WTC11 (cell line): Measurements from ENCODE around the gene CTIF. TPM values are rescaled to one million over a fixed set of nuclear protein-coding genes. Genes with fewer than 3 reads are reported as not detected.

Source experiments
- ATAC-seq: fragments of 200-7000 bp; cut with Tn5 transposase; 2 replicates; pipeline ENCODE4 v1.10.0; 2021; ENCODE audit warnings: mild to moderate bottlenecking, moderate library complexity
- CTCF ChIA-PET: fragments of 300-600 bp; sonication (Branson Sonifier 250); formaldehyde crosslinking; loops from one replicate; lab custom pipeline; 2021; ENCODE audit warnings: antibody characterized with exemption; lab: Charles Lee
- POLR2A ChIA-PET: fragments of 350-600 bp; sonication (Branson Sonifier 250); formaldehyde crosslinking; loops from one replicate; lab custom pipeline; 2021; ENCODE audit warnings: antibody characterized with exemption; lab: Charles Lee
- DNase-seq: peaks from one replicate; pipeline ENCODE4 v3.0.0; 2021; ENCODE audit warnings: low spot score
- H3K27ac Mint-ChIP-seq: 2 replicates; pipeline ENCODE4 v1.8.0; 2021; ENCODE audit warnings: mixed read lengths
- H3K27me3 Mint-ChIP-seq: 2 replicates; pipeline ENCODE4 v1.8.0; 2021; ENCODE audit warnings: low read depth, mild to moderate bottlenecking, moderate library complexity, mixed read lengths
- H3K36me3 Mint-ChIP-seq: 2 replicates; pipeline ENCODE4 v1.8.0; 2021; ENCODE audit warnings: mixed read lengths
- H3K4me1 Mint-ChIP-seq: 2 replicates; pipeline ENCODE4 v1.8.0; 2022; ENCODE audit warnings: mixed read lengths
- H3K4me3 Mint-ChIP-seq: 2 replicates; pipeline ENCODE4 v1.8.0; 2021; ENCODE audit warnings: mild to moderate bottlenecking, moderate library complexity, mixed read lengths
- H3K9me3 Mint-ChIP-seq: 2 replicates; pipeline ENCODE4 v1.8.0; 2021; ENCODE audit warnings: mixed read lengths
- ARID4B ChIP-seq: sonication (generic); formaldehyde crosslinking; IDR thresholded peaks from 2 replicates; pipeline ENCODE4 v1.8.0; 2023; ENCODE audit warnings: missing genetic modification reagents, mild to moderate bottlenecking, borderline replicate concordance
- ATF3 ChIP-seq: sonication (generic); formaldehyde crosslinking; conservative IDR thresholded peaks from 2 replicates; pipeline ENCODE4 v1.8.1; 2022; ENCODE audit warnings: mild to moderate bottlenecking, missing genetic modification reagents
- CREB1 ChIP-seq: sonication (generic); formaldehyde crosslinking; IDR thresholded peaks from 2 replicates; pipeline ENCODE4 v1.8.0; 2023; ENCODE audit warnings: mild to moderate bottlenecking, missing genetic modification reagents
- CTCF ChIP-seq: fragments of 200-600 bp; IDR thresholded peaks from 2 replicates; pipeline ENCODE4 v1.8.0; 2022; ENCODE audit warnings: antibody characterized with exemption
- E2F1 ChIP-seq: sonication (generic); formaldehyde crosslinking; IDR thresholded peaks from 2 replicates; pipeline ENCODE4 v1.8.0; 2022; ENCODE audit warnings: mild to moderate bottlenecking, missing genetic modification reagents
- ETV6 ChIP-seq: sonication (generic); formaldehyde crosslinking; IDR thresholded peaks from 2 replicates; pipeline ENCODE4 v1.8.1; 2022; ENCODE audit warnings: mild to moderate bottlenecking, missing genetic modification reagents
- FOXJ3 ChIP-seq: sonication (generic); formaldehyde crosslinking; IDR thresholded peaks from 2 replicates; pipeline ENCODE4 v1.9.0; 2021; ENCODE audit warnings: missing genetic modification reagents, mild to moderate bottlenecking, borderline replicate concordance
- FOXP1 ChIP-seq: sonication (generic); formaldehyde crosslinking; IDR thresholded peaks from 2 replicates; pipeline ENCODE4 v1.8.0; 2022; ENCODE audit warnings: missing genetic modification reagents, mild to moderate bottlenecking, moderate library complexity, borderline replicate concordance
- GTF2I ChIP-seq: fragments of 250-450 bp; sonication (Bioruptor Pico); conservative IDR thresholded peaks from 2 replicates; pipeline ENCODE4 v1.4.0; 2021; ENCODE audit warnings: mild to moderate bottlenecking
- HMGA2 ChIP-seq: fragments of 250-450 bp; sonication (Bioruptor Pico); IDR thresholded peaks from 2 replicates; pipeline ENCODE4 v1.4.0; 2021; ENCODE audit warnings: mild to moderate bottlenecking, moderate library complexity
- MXD4 ChIP-seq: fragments of 250-450 bp; sonication (Bioruptor Pico); IDR thresholded peaks from 2 replicates; pipeline ENCODE4 v1.8.0; 2021; ENCODE audit warnings: mild to moderate bottlenecking, moderate library complexity, borderline replicate concordance
- NFE2L1 ChIP-seq: sonication (generic); formaldehyde crosslinking; IDR thresholded peaks from 2 replicates; pipeline ENCODE4 v1.8.1; 2023; ENCODE audit warnings: missing genetic modification reagents
- OVOL2 ChIP-seq: fragments of 250-450 bp; sonication (Bioruptor Pico); IDR thresholded peaks from 2 replicates; pipeline ENCODE4 v1.9.0; 2021; ENCODE audit warnings: mild to moderate bottlenecking, borderline replicate concordance
- SMAD4 ChIP-seq: sonication (generic); formaldehyde crosslinking; IDR thresholded peaks from 2 replicates; pipeline ENCODE4 v1.8.0; 2022; ENCODE audit warnings: mild to moderate bottlenecking, missing genetic modification reagents
- TP53 ChIP-seq: sonication (generic); formaldehyde crosslinking; IDR thresholded peaks from 2 replicates; pipeline ENCODE4 v1.8.1; 2023; ENCODE audit warnings: mild to moderate bottlenecking, missing genetic modification reagents
- USF2 ChIP-seq: sonication (generic); formaldehyde crosslinking; IDR thresholded peaks from 2 replicates; pipeline ENCODE4 v1.8.1; 2023; ENCODE audit warnings: mild to moderate bottlenecking, missing genetic modification reagents, moderate library complexity
- ZBTB43 ChIP-seq: sonication (generic); formaldehyde crosslinking; IDR thresholded peaks from 2 replicates; pipeline ENCODE4 v1.8.1; 2023; ENCODE audit warnings: mild to moderate bottlenecking, missing genetic modification reagents
- ZNF121 ChIP-seq: sonication (generic); formaldehyde crosslinking; IDR thresholded peaks from 2 replicates; pipeline ENCODE4 v1.8.0; 2023; ENCODE audit warnings: missing genetic modification reagents
- ZNF263 ChIP-seq: sonication (generic); formaldehyde crosslinking; IDR thresholded peaks from 2 replicates; pipeline ENCODE4 v1.8.1; 2022; ENCODE audit warnings: low read depth, mild to moderate bottlenecking, moderate library complexity, missing genetic modification reagents
- ZNF317 ChIP-seq: sonication (generic); formaldehyde crosslinking; IDR thresholded peaks from 2 replicates; pipeline ENCODE4 v1.8.1; 2023; ENCODE audit warnings: low read depth, mild to moderate bottlenecking, moderate library complexity, missing genetic modification reagents, borderline replicate concordance
- ZNF512 ChIP-seq: sonication (generic); formaldehyde crosslinking; IDR thresholded peaks from 2 replicates; pipeline ENCODE4 v1.8.1; 2022; ENCODE audit warnings: missing genetic modification reagents, borderline replicate concordance
- total RNA-seq: library from RNA; stranded (reverse); gene quantifications from 3 replicates; pipeline ENCODE4 v1.2.3, GENCODE V29; 2021

The CTIF gene
- total RNA-seq, 1 experiment from 2014 or later = 28.5 TPM

GRCh38 chr18:48740068-48740440, 201.2 kb downstream of the CTIF start:
- TF ChIP-seq FOXP1 (no peak), ZNF263 (no peak), ZBTB43 (no peak), TP53 (CRISPR knock-in tag) (no peak), USF2 (CRISPR knock-in tag) (no peak), ATF3 (CRISPR knock-in tag) (no peak), CREB1 (CRISPR knock-in tag) (no peak), MXD4 (CRISPR knock-in tag) (no peak), ZNF512 (CRISPR knock-in tag) (no peak), E2F1 (no peak), ARID4B (no peak)
- TF ChIP-seq, all 79 proteins: peak for 0
- no peaks in the 10 kb centered on the region for H3K9me3 Mint-ChIP-seq
- peaks cover 3% of the 10 kb centered on the region; the same call in 1 of the 2 replicates for H3K4me1 Mint-ChIP-seq
- H3K4me3 Mint-ChIP-seq = no peak overlapping the region
- DNase-seq (no peak), ATAC-seq (no peak)
- no peaks in the 10 kb centered on the region for H3K27me3 Mint-ChIP-seq
- ChIA-PET CTCF (no interaction called here), POLR2A (no interaction called here)
- H3K27ac Mint-ChIP-seq = no peak overlapping the region
- no peaks in the 10 kb centered on the region for H3K36me3 Mint-ChIP-seq

- CTCF ChIA-PET = interaction anchor here (0.6 to 1.1 kb wide), 2 partner anchors 28 to 36 kb away, joined by 3 read pairs; no protein-coding TSS in a partner anchor
- ATAC-seq = no peak
- no peak for DNase-seq
- H3K4me3 Mint-ChIP-seq = no peak overlapping the region
- TF ChIP-seq USF2 (CRISPR knock-in tag) (no peak), HMGA2 (CRISPR knock-in tag) (no peak), GTF2I (CRISPR knock-in tag) (no peak), SMAD4 (CRISPR knock-in tag) (no peak), CTCF (no peak), OVOL2 (no peak), ETV6 (CRISPR knock-in tag) (no peak), ZNF121 (no peak), NFE2L1 (CRISPR knock-in tag) (no peak), ZNF317 (no peak), FOXJ3 (CRISPR knock-in tag) (no peak)
- POLR2A ChIA-PET = no interaction called here
- no peaks in the 10 kb centered on the region for H3K4me1 Mint-ChIP-seq
- H3K27me3 Mint-ChIP-seq = no peaks in the 10 kb centered on the region
- H3K9me3 Mint-ChIP-seq = no peaks in the 10 kb centered on the region
- no peaks in the 10 kb centered on the region for H3K36me3 Mint-ChIP-seq
- no peak overlapping the region for H3K27ac Mint-ChIP-seq
Observed at GRCh38 chr18:48740851-48741485, 202.1 kb downstream of the CTIF start.
